ENCODE results near the gene OBP2B.
"Not testable (repeated sequence)": the region's sequence is repeated elsewhere in the genome, so short reads cannot be mapped to it uniquely, and the experiment has no call there.

OBP2B gene, protein sequence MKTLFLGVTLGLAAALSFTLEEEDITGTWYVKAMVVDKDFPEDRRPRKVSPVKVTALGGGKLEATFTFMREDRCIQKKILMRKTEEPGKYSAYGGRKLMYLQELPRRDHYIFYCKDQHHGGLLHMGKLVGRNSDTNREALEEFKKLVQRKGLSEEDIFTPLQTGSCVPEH

DNA sequence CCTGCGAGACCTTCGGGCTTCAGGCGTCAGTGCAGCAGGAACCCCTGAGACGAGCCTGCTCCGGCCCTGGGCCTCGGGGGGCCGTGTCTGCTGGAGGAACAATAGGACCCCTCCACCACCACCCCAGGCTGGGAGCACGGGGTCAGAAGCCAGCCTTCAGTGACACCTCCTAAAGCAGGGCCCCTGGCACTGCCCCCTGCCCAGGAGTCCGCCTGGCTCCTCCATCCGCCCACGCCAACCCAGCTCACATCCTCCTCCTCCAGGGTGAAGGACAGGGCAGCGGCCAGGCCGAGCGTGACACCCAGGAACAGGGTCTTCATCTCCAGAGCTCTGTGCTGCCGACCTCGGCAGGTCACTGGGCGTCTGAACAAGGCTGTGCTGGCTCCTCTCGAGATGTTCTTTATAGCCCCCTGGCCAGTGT lies at the start of gene OBP2B:
OBP2B (minus strand) TSS at position 371 of the 421 bp plus-strand sequence; CDS start at position 320, 51 bp downstream.
- not testable (repeated sequence) for DNase-seq

DNA sequence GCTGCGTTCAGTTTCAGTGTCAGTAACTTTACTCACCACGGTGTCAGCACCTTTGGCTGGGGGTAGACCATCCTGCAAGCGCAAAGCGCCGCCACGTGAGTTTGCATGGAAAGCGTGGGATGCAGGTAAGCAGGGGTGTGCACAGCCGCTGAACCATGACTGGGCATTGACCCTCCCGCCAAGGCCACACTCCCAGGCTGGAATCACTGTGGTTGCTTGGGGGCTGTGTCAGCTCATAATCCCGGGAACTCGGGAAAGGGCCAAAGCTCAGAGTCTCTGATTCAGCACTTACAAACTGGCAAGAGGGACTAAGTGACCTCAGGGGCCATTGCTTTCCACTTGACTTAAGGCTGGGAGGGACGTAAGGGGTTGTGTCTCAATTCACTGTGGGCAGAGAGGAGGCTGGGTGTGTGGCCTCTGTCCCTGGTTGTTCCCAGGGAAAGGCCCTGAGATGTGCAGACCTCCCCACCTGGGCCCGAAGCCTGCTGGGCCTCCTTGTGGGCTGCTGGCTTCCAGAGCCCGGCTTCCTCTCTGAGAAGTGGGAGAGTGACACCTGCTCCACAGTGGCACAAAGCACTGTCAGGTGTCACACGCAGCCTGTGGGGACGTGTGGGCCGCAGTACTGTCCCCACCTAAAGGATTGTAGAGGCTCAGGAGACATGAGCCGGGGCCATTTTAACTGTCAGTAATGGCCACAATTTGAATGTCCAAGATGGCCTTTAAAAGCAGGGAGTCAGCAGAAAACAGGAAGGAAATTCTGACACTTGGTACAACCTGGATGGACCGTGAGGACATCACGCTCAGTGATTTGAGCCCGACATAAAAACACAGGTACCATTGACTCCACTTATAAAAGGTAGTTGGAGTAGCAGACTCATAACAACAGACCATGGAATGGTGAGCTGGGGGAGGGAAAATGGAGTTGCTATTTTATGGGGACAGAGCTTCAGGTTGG lies 49.3 kb upstream of the OBP2B start:
- no peak for DNase-seq

DNA sequence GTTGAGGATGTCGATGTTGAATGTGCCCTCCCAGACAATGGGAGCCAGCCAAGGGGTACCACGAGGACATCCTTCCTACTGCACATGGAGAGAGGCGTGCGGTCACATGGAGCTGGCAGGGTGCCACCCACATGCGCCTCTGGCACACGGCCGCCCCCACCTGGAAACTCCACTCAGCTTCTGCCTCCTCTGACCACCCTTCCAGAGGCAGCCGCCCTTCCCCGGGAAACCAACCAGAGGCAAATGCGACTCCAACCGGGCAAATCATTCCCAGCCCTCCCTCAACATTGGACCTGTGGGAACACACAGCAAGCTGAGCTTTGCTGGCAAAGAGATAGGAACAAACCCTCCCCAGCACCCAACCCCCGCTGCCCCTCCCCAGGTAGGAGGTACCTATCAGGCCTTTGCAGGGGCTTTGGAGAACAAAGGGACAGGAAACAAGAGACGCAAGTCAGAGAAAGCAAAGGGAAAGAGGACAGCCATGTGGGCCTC lies 48.5 kb upstream of the OBP2B start:
- DNase-seq = no peak

DNA sequence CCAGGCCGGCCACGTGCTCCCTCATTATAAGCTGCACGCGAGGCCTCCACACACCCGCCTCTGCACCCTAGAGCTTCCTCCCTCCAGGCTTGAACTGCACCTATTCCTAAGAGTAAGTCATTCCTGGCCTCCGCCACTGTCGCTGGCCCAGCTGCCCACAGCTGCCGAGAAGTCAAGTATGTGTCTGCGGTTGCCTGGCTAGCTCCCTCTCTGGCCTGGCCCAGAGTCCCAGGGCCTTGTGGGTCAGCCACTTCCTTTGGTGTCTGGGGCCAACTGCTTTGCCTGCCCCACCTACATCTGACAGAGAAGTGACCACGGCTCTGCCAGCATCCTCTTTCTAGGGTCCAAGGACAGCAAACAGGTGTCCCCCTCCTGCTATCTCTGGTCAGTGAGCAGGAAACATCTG lies 47.6 kb upstream of the OBP2B start:
- DNase-seq = no peak

DNA sequence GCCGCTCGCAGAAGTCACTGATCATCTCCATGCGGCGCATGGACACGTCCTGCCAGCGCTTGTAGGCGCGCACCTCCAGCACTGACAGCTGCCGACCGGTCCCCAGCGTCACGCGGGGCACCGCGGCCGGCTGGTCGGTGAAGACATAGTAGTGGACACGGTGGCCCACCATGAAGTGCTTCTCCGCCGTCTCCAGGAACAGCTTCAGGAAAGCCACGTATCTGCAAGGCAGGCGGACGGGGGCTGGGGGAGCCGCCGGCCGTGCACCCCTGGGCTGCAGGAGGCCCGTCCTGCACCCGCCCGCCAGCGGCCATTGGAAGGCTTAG lies 47.0 kb upstream of the OBP2B start:
- no peak for DNase-seq

DNA sequence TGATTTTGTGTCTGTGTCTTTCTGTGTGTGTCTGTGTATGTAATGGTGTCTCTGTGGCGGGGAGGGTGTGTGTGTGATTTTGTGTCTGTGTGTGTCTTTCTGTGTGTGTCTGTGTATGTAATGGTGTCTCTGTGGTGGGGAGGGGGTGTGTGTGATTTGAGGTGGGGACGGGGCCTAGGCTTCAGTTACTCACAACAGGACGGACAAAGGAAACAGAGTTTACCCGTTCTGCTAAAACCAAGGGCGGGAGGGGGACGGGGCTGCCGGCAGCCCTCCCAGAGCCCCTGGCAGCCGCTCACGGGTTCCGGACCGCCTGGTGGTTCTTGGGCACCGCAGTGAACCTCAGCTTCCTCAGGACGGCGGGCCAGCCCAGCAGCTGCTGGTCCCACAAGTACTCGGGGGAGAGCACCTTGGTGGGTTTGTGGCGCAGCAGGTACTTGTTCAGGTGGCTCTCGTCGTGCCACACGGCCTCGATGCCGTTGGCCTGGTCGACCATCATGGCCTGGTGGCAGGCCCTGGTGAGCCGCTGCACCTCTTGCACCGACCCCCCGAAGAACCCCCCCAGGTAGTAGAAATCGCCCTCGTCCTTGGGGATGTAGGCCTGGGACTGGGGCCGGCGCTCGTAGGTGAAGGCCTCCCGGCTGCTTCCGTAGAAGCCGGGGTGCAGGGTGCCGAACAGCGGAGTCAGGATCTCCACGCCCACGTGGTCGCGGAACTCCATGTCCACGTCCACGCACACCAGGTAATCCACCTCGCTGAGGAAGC lies 46.5 kb upstream of the OBP2B start:
- DNase-seq = no peak

DNA sequence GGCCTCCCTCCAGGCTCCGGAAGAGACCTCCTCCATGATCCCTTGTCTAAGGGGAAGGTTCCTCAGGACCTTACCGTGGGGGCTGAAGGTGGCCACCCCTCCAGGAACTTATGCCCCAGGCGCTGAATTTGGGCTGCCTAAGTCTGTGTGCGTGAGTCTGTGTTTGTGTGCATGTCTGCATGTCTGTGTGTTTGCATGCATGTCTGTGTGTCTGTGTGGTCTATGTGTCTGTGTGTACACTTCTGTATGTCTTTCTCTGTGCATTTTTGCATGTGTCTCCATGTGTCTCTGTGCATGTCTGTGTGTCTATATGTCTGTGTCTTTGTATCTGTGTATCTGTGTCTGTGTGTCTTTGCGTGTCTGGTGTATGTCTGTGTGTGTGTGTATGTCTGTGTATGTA lies 45.4 kb upstream of the OBP2B start:
- no peak for DNase-seq

DNA sequence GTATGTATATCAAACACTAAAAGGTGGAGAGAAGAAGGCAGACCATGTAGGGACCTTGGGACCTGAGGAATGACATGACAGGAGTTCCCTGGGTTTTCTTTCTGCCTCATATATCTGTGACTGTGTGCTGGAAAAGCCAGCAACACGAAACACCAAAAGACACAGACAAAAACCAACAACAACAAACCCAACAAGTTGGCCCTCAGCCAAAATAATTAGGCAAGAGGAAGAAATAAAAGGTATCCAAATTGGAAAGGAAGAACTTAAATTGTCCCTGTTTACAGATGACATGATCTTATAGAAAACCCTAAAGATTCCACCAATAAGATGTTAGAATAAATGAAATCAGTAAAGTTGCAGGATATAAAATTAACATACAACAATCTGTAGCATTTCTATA lies 44.2 kb upstream of the OBP2B start:
- no peak for DNase-seq

DNA sequence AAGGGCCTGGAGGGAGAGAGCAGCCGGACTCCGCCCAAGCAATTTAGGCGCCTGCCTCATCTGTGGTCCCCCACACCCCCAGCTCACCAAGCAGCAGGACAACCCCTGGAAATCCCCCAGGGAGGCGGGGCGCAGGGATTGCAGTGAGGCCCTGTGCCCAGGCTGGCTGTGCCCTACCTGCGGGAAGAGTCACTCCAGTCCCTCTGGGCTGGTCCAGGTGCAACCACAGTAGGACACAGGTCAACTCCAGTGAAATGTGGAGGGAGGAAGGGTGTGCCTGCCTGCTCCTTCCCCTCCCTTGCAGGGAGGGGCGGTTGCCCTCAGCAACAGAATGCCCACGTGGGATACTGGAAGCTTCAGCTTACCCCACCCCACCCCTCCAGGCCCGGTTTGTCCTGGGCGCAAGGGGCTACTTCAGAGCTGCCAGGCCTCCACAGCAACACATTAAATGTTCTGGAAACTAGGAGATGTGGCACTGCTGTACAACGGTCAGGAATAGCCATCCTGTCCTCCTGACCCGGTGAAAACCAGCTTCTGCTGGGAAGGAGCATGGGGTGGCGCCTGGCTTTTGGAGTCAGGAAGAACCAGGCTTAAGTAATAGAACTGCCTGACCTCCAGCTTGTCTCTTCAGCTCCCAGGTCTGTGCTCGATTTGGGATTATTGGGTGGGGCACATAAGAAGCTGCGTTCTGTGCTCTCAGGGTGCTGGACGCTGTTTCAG lies 43.4 kb upstream of the OBP2B start:
- DNase-seq = peak; percentile 17

DNA sequence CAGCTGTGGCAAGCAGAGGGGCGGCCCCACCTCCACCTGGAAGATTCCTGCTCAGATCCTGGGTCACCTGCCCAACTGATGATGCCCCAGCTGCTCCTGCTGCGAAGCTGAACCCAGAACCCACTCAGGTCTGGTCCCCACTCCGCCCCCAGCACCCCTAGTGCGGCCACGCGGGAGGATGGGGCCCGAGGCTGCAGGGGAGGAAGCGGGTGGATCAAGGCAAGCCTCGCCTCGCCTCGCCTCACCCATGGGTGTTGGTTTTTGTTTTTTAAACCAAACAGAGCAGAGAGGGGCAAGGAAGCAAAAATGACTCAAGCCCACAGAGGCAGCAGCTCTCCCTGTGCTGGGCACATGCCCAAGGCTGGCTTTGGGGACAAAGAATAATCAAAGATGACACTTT lies 42.7 kb upstream of the OBP2B start:
- DNase-seq = peak; percentile 13

DNA sequence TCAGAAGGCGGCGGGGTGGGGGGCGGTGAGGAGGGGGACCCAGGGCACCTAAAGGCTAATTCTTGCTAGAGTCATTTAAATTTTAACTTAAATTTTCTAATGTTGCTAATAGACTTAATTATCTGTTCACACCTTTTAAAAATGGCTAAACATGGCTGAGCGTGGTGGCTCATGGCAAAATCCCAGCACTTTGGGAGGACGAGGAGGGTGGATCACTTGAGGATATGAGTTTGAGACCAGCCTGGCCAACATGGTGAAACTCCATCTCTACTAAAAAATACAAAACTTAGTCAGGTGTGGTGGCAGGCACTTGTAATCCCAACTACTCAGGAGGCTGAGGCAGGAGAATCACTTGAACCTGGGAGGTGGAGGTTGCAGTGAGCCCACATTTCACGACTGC lies 42.2 kb upstream of the OBP2B start:
- not testable (repeated sequence) for DNase-seq

DNA sequence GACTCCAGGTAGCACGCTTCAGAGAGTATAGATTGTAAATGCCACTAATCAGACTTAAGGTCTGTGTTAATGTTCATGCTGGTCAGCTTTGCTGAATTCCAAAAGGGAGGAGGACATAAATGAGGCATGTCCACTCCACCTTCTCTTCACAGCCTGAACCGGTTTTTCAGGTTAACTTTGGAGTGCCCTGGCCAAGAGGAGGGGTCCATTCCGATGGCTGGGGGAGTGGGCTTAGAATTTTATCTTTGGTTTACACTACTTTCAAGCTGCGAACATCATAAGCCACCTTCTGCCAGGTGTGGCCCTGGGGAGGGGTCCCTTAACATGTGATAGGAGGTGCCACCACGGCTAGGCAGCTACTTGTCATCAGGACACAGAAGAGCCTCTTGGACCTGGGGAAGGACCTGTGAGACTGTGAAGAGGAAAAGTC lies 41.7 kb upstream of the OBP2B start:
- no peak for DNase-seq

DNA sequence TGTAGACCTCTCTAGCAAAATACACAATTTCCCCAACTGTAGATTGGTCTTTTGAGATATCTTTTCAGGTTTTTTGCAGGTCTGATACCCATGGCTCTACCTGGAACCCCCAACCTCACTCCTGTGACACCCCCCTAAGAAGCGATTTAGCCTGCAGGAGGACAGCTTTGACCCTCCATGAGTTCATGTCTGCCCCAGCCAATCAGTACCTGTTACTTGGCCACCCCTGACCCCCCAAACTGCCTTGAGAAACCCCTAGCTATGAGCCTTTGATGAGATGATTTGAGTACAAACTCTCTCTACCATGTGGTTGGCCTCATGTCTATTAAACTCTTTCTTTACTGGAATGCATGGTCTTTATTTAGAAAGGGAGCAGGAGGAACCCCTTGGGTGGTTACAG lies 40.3 kb upstream of the OBP2B start:
- no peak for DNase-seq

DNA sequence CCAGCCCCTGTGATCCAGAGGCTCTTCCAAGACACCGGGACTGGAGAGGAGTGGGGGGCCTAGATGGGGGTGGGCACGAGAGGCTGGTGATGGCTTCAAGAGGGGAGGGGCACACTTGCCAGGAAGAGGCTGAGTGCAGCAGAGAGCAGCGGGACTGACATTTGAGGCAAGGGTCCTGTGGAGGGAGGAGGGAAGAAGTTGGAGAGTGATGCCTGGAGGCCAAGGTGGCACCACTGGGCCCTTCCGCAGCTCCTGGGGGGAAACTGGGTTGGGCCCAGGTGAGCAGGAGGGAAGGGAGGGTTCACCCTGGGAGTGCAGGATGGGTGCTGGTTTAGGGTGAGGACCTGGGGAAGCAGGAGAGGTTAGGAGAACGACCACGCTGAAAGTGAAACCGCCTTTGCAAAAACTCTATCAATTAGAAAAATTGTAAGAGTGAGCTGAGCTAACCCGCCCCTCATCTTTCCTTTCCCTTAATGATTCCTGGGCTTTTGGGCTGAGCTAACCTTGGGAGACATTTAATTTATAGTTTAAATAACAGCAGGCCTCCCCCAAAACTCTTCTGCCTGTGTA lies 39.8 kb upstream of the OBP2B start:
- no peak for DNase-seq

DNA sequence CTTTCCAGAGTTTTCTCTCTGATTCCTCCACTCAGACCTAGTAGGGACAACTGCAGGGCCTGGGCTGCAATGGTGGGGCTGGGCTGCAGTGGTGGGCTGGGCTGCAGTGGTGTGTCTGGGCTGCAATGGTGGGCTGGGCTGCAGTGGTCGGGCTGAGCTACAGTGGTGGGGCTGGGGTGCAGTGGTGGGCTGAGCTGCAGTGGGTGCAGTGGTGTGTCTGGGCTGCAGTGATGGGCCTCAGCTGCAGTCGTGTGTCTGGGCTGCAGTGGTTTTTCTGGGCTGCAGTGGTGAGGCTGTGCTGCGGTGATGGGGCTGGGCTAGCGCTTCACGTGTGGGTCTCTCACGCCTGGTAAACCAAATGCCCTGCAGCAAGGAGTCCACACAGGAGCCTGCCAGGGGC lies 38.6 kb upstream of the OBP2B start:
- no peak for DNase-seq

DNA sequence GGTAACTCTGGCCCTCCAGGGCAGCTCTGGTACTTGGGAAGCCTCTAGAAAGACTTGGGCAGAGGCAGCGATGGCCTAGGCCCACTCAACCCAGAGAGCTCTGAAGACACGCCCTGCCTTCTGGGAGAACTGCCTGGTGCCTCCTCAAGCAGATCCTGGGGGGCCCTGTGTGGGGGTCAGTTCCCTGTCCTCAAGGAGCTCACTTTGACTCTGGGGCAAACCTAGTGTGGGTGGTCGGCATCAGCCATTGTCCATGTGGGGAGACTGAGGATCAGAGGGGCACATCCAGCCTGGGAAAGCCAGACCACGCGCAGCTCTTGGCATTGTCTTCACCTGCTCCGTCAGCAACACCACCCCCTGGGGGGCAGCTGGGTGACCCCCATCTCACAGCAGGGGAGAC lies 37.9 kb upstream of the OBP2B start:
- no peak for DNase-seq

DNA sequence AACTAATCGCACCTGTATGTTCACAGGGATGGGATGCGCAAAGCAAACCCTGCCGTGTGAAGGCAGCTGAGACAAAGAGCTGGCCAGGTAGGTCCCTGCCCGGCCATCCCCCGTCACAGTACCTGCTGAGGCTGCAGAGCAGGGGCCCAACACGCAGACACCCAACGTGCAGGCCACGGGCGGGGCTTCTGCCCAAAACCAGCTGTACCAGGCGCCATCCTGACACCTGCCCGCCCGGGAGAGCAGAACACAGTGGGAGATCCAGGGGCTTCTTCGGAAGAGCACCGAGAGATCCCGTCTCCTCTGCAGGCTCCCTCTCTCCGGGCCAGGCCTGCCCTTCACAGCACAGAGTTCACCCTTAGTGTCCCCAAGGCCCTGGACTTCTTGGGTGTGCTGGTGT lies 37.5 kb upstream of the OBP2B start:
- no peak for DNase-seq

DNA sequence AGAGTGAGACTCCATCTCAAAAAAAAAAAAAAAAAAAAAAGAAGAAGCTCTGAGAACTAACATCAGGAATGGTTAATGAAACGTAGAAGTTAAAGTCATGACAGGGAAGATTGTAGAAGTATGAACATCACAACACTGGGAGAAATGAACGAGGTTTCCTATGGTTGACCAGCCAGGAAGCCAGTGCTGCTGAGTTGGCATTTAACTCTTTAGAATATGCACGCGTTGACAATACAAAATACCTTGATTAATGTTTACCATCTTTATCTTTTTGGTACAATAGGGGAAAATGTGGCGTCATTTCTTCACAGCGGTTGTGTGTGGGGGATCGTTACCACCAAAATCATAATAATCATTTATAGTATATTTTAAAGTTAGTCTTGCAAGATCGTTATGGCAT lies 33.9 kb upstream of the OBP2B start:
- no peak for DNase-seq

DNA sequence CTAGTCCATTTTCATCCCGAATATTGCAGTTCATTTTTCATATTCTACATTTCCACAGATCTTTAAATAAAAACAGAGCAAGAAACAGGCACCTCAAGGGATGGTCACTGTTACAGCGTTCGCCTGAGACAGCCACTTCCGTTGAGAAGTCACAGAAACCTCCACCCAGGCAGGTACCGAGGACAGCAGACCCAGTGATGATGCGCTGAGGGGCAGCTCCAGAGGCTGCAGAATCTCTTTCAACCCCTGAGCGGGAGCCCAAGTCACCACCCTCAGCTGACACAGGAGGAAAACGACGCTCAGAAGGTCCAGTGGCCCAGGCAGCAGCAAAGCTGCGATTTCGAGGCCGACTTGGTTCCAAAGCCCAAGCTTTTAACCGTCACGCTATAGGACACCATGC lies 33.2 kb upstream of the OBP2B start:
- DNase-seq = no peak

DNA sequence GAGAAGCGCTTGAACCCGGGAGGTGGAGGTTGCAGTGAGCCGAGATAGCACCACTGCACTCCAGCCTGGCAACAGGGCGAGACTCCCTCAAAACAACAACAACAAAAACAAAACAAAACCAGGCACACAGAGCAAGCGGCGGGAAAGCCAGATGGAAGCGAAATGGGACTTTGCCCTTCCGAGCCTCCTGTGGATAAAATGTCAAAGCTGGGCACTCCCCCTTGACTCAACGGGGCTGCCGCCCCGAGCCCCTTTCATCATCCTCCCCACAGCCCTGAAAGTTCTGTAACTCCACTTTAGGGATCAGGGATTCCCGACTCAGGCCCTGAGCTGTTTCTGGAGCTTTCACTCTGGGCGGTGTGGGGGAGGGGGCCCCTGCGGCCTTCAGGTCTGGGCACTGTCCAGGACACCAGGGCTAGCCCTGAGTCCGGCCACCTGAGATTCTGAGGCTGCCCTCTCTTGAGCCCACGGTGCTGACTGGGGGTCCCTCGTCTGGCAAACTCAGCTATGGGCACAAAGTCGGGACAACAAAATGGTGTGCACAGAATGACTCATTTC lies 30.6 kb upstream of the OBP2B start:
- no peak for DNase-seq

DNA sequence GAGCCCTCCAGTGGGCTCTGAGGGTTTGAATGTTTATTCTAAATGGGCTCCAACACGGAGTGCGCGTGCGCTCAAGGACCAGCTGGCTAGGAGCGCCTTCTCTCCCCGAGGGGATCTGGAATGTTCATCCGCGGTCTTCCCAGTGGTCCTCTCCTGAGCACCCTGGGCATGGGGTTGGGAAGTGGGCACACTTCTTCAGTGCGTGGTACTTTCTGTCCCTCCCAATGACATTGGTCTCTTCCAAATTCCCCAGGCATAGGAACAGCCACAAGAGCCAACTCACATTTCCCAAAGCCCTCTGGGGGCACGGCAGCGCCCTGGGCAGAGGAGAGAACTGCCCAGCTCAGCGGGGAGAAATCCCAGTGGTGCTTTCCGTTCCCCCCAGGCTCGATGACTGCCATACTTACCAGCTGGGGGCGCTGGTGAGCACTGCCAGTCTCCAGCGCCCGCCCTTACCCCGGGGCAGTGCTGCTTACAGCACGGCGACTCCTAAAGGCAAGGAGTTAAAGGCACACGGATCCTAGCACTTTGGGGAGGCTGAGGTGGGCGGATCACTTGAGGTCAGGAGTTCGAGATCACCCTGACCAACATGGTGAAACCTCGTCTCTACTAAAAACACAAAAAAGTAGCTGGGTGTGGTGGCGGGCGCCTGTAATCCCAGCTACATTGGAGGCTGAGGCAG lies 29.9 kb upstream of the OBP2B start:
- DNase-seq = peak; percentile 74

All from CD4-positive, alpha-beta T cell treated with Interferon gamma for 1 hour (primary cell).